HL-60/S4 treated with phorbol 12-myristate 13-acetate at 8.2 ng/mL for 4 days and 3 days (cell line): Measurements from ENCODE around the gene TBX18.

Experiments used
- in situ Hi-C: fragments of 300-500 bp; cut with MboI; formaldehyde crosslinking; loops from 2 replicates; pipeline ENCODE4 v1.15.0; 2022; ENCODE audit warnings: low sequenced_read_pairs

TBX18 gene

DNA sequence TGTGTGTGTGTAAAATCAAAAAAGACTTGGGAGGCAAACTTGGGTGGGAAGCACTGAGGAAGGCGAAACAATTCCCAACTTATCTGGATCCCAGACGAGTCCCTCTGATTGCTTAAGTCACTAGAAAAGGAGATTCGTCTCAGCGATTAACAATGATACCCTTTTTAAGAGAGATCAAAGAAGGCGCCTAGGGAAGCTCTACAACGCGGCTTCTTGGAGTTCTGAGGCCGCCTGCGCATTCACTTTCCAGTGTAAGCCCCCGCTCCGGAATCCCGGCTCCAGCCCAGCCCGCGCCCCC is 8.7 kb upstream of the TBX18 start:
- in situ Hi-C loops = no loop called here

DNA sequence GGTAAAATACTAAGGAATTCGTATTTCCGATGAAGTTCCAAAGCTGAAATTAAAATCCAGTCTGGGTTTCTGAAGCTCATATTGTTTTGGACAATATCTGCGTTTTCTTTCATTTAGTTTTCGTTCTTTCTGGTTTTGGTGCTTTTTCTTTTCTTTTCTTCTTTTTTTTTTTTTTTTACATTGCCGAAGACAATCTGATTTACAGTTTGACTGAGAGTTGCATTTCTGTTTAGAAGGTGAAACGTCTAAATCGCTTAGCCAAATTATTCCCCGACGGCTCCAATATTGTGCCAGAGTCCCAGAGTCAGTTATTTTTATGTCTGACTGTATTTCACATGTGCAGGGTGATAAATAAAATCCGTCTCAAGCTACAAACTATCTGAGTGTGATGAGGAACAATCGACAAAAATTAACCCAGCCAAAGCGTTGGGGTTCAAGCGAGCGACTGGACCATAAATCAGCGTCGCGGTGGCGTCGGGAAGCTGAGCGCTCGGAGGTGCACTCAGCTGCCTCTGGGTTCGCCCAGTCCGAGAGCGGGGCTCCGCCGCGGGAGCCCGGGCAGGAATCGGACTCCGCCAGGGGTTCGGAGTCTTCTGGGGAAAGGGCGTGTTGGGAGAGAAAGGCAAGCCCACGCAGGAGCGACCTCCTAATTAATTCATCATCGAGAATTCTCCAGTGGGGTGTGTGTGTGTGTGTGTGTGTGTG is 8.2 kb upstream of the TBX18 start:
- in situ Hi-C loops = no loop called here

DNA sequence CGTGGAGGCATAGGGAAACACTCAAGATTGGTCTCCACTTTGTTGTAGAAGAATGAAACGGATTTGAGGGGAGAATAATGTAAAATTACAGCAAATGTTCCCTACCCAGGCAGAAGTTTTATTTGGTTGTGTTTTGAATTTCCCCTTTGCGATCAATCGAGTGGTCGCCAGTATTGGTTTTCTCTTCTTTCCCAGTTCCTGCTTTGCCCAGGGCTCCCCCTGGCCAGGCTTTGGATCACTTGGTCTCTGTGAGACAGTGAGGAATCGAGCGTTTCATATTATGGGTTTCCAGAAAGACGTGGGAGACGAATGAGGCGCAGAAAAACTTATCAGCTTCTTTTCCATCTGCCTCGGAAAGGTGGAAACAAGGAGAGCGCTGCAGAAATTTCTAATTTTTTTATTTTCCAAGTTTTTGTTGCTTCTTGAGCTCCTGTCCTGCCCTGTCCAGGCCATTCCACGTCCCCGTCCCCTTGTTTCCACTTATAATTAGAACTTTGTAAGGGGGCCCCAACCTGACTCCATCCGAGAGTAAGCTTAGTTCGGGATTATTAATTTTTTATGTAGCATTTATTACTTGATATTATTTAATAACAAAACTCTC is 7.5 kb upstream of the TBX18 start:
- in situ Hi-C loops = no loop called here

DNA sequence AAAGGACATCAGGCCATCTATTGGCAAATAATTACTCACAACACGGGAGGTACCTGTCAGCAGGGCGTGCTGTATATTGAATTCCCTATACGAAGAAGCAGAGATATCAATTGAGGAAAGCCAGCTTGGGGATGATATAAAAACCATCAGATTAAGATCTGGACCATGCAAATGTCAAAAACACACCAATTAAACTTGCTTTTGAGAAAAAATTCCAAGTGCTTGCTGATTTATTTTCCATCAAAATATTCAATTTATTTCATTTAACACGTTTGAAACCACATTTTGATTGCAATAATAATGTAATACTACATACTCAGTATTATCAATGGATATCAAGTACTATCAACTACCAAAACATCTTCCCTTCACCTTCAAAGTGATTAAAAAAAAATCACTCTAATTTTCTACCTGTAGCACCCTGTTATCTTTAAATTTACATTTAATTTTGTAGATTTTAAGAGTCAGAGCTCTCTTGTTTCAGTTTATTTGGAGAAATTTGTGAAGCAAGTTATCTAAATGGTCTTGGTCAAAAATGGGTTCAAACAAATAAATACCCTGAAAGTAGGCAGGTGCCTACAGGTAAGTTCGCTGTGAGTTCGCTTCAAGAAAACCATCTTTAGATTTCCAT is 6.8 kb upstream of the TBX18 start:
- in situ Hi-C loops = no loop called here

DNA sequence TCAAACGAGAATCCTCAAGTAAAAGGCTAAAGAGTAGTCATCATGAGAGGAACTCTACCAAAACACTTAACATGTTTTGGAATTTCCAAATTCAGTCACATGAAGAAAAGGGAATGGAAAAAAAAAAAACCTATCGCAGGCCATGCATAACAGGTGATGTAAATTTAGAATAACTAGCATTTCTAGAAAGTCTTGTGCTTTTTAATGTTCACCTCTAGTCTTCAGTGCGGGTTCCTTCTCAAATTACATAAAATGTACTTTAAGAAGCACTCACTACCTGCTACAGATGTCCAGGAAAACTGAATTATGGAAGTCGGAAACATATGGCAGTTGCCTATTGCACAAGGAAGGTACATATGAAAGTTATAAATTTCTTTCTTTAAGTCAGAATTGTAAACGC is 6.1 kb upstream of the TBX18 start:
- in situ Hi-C loops = no loop called here

DNA sequence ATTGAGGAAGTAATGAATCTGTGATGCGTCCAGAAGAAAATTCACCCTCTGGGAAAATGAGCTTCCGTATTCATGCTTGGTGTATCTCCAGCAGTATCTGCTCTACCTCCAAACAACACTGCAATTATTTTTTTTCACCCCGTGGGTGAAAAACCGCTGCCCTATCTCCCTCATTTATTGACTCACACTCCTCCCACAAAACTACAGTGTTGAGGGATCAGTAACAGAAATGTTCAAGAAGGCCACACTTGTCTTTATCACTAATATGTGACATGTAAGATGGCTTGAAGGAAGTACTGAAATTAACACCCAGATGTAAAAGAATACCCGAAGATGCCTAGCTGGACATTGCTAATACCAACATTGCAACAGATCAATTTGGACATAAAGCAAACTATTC is 4.9 kb upstream of the TBX18 start:
- in situ Hi-C loops = no loop called here

DNA sequence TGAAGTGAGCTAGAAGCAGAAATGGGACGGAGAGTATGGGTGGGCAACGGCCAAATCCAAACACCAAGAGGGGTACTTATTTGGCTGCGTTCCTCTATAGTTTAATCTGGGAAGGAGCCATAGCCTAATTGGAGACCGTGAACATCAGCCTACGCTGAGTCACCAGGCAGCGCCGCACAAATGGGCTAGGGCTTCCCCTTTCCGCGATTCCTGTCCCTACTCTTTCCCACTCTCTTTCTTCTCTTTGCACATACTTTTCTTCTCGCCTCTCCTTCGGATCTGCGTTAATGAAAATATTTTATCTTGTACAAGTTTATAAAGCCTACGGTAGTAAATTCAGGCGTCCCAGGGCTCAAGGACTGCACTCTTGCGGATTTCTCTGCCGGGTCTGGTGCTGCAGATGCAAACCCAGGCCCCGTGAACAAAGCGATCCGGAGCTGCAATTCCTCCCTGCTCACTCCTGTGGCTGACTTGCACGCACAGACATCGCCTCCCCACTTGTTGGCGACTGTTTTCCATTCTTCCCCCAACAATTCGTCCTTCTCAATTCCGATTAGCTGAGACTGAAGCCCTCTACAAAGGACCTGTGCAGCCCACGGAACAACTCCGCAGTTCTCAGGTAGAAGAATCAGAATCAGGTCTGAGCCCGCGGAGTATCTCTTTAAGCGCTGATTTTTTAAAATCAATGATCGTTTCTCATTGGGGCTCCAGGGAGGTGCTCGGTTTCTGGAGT is 4.2 kb upstream of the TBX18 start:
- in situ Hi-C loops = no loop called here

DNA sequence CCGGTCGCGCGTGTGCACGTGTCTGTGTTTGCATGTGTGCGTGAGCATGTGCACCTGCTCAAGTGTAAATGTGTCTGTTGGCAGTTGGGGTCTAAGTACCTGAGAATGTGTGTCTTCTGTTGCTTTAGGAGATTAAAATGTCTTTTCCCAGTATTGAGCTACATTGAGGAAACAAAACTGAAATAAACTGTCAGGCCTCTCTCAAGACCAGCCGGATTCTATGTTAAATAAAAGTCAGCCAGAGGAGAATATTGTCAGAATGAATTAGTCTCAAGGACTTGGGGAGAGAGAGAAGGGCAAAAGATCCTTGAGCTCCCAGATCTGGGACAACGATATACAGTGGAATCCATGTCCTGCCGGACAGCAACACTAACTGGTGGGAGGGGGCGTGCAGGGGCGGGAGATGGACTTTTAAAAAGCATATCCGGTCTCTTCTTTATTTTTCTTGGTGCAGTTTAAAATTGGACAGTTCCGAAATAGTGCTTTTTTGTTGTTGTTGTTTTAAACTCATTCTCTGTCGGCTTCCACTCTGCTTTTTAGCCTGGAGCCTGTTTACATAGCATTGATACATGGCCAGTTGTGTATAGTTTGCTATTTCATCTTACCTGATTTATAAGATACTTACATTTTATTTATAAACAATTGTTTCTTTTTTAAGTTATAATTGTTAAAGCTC is 3.3 kb upstream of the TBX18 start:
- in situ Hi-C loops = no loop called here

DNA sequence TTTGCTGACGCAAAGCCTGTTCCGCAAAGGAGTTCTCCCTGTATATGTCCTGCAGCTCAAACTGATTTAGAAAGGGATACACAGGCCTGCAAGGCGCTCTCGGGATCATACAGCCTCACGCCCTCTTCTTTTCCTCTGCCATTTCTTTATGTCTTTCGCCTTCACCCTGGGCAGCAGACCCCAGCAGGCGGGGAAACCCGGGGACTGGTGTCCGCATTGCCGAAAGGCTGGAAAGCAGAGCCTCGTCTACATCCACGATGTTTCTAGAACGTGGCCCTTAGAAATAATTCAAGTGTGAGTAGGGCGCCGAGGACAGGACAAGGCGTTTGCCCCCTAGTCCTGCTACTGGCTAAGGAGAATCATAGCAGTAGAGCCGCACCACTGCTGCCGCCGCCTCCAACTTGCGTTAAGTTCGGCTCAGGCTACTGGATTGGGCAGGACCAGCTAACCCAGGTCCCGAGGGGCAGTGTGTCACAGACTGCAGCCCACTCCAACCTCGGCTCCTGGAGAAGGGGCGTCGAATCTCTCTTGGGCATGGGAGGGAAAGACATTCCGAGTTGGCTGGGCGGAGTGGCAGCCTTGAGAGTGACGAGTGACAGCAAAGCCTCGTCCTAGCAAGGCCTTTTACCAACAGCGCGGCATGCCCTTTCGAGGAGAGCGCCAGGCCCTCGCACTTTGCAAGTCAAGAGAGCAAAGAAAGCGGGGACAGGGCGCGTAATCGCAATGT is 2.6 kb upstream of the TBX18 start:
- in situ Hi-C loops = no loop called here

DNA sequence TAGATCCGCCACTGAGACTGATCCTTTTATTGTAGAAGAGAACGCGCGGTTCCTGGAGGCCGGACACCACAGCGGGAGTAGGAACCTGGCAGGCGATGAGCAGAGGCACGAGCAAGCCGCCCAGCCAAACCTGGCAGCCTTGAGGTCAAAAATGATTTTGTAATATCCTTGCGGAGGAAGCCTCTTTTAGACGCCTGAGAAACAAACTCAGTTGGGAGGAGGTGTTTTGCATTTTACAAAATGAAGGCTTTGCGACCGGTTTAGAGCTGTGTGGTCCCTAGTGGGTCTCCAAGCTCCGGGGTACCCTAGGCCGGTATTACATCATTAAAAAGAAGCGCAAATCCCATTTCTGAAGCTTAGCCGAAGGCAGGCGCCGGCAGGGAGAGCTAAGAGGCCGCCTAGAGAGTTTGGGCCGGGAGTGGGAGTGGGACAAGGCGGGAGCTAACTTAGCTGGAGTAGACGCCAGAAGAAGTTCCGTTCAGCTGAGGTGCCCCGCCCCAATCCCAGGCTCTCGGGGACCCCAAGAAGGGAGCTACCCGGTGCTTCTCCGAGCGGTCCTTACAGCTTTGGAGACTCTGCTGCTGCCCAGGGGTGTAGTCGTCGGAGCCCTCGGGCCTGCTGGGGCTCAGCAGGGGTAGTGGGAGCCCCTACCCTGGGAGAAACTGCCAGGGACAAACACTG is 1.9 kb upstream of the TBX18 start:
- in situ Hi-C loops = no loop called here

DNA sequence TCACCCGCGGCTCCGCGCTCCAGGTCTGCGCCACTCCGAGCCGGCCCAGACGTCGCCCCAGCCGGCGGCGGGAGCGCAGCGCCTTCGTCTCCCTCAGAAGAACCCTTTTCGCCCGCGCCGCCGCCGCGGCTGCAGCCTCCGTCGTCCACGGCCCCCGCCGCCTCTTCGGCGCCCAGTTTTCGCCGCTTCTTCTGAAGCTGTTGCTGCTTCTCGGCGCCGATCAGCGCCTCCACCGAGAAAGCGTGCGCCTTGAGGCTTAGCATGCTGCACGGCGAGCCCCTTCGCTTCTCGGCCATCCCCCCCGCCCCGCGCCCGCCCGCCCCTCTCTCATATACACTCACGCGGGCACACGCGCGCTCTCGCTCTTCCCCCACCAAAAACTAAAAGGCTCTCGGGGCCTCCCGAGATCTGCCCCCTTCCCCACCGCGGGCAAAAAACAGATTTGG is 489 bp downstream of the TBX18 start:
- in situ Hi-C loops = no loop called here

DNA sequence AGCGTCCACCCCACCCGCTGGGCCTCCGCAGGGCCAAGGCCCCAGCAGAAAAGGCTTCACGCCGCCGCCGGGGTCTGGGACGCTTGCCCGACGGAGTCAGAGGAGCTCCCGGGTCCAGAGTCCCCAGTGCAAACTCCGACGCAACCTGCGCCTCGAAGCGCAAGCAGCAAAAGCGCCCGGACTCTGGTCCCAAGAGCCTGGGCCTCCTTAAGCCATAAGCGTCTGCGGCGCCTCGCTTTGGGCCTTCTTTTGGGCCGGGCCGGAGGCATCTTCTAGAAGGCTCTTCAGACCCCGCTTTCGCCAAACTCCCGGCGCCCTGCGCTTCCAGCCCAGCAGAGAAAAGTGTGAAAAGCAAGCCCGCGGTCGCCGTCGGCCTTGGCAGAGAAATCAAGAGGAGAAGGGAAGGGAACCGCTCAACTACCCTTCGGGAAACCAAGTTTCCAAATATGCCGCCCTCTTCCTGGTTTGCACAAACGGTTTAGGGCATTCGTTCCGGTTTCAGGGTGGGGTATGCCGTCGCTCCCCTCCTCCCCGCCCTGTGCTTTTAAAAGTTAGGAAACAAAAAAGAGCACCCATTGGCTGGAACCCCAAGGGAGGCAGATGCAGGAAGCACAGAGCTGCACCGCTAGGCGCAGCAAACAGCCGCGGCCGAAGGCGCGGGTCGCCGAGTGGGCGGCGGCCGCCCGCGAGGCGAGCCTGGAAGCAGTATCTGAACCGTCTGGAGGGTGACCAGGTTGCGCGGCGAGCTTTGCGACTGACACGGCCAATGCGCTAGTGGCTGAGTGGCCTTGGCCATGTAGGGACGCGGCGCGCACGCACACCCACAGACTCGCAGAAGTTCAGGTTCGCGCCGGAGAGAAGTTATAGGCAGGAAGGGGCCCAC is 1.2 kb downstream of the TBX18 start:
- in situ Hi-C loops = no loop called here

DNA sequence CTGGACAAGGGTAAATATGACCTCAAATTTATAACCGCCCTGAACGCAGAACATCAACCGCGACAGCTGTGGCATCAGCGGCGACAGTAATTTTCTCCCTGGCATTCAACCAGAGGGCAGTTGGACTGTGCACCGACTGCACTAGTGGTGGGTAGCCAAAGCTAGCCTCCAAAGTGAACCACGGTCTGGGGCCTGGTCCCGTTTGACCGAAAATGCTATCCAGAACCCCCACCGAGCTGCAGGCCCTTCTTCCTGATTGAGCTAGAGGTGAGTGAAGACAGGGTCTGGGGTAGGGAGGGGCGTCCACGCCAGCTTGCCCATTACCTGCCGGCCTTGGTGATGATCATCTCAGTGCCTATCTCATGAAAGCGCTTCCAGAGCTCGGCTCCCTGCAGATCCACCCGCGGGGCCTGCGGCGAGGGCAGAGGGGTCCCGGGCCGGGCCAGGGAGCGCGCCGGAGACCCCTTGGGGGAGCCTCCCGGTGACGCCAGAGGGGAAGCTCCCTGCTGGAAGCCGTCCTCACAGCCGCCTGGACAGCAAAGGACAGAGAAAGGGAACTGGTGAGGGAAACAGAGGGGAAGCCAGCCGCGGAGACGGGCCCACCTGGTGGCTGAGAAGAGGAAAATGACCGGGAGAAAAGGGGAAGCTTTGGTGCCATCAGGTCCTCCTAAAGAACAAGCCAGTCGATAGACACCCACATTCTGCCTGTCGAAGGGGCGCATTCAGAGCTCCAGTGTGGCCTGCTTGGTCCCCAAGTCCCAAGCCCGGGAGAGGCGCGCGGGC is 2.0 kb downstream of the TBX18 start:
- in situ Hi-C loops = no loop called here

DNA sequence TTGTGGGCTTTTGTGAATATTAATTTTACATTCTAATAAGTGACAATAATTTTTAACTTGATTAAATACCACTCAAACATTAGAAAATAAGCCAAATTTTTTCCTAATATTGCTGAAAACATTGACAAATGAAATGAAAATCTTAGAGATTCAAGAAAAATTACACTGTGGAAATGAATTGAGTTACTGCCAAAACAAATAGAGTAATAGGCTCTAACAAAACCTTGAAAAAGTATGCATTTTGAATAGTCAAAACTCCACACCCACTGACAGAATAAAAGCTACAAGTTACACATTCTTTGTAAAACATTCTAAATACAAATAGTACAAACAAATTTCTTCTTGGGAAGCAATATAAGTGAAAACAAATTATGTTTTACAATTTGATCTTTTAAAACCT is 5.9 kb downstream of the TBX18 start:
- in situ Hi-C loops = no loop called here

DNA sequence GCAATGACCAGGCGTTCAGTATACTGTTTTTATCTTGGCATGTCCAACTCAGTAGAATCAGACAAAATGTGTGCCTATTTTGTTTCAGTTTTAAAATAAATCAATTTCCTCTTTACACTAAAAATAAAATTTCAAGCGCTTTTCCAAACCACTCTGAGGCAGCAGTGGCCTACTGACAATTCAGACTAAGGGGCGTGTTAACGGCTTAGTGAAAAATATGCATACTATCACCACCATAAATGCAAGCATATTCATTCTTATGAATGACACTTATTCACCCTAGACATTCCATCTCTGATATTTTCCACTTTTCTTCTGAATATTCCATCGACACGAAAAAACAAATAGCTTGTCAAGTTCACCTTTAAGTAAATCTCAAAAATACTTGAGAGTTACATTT is 7.5 kb downstream of the TBX18 start:
- in situ Hi-C loops = no loop called here

DNA sequence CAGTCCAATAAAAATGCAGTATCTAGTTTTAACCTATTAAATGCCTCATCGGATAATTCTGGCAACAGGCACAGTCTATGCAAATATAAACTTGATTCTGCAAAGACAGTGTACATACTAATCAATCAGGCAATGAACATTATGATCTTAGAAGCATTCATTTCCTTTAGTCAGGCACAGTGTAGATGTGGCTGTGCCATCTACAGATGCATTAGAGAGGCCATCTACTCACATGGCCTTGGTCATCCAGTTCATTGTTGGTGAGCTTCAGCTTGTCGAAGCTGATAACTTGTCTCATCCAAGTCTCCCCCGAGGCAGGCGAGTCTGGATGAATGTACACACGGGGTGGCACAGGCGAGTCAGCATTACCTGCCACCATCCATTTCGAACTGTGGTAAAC is 7.9 kb downstream of the TBX18 start:
- in situ Hi-C loops = no loop called here

DNA sequence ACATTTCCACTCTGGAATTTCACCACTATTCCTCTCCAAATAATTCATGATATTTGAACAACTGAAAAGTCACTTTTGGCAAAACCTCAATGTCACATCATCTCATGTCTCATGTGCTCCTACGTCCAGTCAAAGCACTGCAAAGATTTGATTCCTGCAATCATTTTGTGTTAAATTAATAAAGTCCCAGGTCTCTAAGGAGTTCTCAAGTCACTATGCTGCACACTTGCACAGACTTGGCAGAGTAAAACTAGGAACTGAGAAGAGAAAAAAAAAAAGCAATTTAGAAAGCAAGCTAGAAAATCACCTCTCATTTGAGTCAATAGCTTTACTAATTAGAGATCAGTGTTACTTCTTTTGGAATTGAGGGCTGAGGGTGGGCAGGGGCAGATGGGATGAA is 11.2 kb downstream of the TBX18 start:
- in situ Hi-C loops = no loop called here

DNA sequence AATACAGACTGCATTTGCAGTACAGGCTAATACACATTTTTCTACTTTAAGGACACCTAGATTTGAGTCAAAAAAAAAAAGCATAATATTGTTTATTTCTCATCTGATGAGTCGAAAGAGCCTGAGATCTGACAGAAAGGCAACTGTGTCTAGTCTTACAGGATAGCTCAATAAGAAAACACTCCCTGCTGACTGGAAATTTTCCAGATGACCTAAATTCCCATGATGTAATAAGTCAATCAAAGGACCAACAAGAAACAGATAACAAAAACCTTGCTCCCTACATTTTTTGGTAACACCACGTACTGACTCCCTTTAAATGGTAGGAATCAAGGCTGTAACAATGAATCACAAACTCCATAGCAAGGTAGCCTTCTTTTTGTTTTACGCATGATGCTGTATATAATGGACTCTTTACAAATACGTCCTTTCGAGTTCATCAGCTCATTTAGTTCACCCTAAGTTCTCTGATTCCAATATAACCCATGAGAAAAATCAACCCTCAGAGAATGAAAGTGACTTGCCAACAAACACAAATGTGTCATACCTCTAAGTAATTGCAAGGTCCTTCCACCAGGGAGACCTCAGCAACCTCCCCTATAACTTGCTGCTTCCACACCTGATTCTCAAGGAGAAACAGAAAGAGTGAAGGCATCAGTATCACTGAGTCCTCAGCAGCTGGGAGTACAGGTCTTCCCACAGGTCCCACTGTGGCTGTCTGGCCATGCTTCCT is 12.1 kb downstream of the TBX18 start:
- in situ Hi-C loops = no loop called here
